Anterior cingulate cortex (tissue), 58 donors: Measurements from ENCODE around the gene XCL1.
A peak's percentile ranks its signal among the peaks of the same experiment; 100 is the strongest.
"Not testable (repeated sequence)": the region's sequence is repeated elsewhere in the genome, so short reads cannot be mapped to it uniquely, and the experiment has no call there.

ENCODE experiments used
- DNase-seq, 58 donors: peaks; one replicate each; lab custom pipeline; 2025; lab: John Stamatoyannopoulos, UW

Gene XCL1

DNA sequence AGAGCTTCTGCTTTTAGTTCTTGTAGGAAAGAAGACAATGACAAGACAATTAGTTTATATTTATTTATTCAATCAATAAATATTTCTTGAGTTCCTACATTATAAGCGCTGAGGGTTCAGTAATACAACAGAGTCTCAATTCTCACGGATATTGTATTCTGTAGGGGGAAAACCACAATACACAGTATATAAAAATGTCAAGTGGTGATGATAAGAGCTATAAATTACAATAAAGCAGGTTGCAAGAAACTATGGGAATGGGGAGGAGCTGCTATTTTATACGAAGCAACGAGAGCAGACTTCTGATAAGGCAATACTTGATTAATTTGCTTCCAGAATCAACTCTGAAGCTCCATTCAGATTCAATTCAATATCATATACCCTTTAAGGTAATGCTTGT is 10.6 kb upstream of the XCL1 start:
- no peak for DNase-seq

DNA sequence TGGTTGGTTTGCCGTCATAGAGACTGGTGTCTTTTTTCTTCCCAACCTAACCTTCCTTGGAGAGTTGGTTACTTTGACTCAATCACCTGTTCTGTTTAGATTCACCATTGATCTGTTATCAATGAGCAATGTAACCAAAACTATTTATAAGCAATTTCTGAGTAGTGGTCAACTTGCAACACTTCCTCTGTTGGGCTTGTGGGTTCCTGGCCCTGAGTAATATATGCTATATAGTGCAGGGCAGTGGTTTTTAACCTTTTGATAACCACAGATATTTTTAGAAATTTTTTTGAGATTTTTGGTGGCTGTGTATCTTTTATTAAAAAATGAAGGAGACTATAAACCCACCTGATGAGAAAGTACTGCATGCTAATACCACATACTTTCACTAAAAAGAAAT is 9.4 kb upstream of the XCL1 start:
- no peak for DNase-seq

DNA sequence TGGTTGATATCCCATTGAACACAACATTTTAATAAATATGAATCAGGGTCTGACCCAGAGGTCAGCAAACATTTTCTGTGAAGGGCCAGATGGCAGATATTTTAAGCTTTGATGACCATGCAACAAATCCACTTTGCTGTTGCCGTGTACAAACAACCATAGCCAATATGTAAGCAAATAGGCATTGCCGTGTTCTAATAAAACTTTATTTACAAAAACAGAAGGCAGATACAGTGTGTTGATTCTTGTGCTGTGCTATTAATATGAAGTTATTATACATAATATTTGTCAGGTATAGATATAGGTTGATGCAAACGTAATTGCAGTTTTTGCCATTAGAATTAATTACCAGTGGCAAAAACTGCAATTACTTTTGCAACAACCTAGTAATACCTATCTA is 8.8 kb upstream of the XCL1 start:
- DNase-seq = no peak

DNA sequence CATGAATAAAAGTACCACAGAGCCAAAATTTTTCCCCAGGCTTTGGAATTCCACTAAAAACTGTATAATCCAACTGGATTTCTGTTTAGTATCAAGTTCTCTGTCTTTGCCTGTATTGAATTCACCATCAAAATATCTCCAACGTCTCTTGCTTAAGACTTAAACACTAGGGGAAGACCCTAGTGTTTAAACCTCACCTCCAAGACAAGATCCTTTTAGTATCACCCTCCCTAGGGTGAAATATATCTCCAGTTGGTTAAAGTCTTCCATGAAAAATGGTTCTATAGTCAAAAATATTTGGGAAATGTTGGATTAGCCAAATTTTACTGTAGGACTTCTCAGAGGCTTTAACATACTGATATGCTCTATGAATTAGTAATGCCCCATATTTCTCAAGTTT is 8.1 kb upstream of the XCL1 start:
- no peak for DNase-seq

DNA sequence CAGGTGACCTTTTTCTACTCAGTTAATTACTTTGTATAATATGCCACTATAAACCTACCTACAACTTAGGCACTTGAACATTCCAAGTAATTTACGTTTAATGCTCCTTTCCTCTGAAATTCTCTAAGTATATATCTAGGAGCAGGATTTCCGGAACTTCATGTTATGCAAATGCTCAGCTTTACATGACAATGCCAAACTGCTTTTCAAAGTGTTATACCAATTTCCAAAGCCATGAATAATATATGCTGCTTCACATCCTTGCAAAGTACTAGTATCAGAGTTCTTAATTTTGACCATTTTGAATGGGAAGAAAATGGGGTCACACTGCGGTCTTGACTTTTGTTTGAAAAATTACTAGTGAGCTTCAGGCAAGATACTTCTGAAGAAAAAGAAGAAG is 5.8 kb upstream of the XCL1 start:
- DNase-seq = no peak

DNA sequence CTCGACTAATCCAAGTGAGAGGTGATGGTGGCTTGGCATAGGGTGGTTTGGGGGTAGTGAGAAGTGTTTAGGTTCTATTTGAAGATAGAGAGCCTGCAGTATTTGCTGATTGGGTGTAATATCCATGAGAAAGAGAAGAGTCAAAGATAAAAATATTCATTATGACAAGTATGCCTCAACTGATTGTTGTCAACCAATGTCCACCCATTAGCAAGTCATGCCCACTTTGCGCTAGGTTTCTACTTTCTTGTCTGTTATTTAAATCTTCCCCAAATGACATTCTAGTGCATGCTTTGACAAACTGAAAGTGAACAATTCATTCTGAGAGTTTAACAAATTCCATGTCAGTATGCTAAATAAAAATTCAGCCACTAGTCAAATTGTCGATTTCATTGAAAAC is 3.8 kb upstream of the XCL1 start:
- no peak for DNase-seq

DNA sequence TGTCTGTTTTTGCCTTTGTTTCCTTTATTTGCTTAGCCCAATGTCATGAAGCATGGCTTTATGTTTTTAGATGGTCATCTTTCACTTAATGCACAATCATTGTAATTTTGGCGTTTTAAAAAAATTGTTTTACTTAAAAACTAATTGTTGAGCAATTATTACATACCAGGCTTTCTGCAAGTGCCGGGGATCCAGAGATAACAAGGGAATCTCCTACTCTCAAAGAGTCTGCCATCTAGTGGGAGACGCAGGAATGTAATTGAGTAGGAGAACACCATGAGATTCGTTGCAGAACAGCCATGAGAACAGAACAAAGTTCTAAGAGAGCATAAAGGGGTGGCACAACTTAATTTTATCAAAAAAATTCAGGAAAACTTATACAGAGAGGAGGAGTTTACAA is 2.2 kb upstream of the XCL1 start:
- DNase-seq = peak in 4 of 58 donors; percentile 1 to 6 (median 5)

DNA sequence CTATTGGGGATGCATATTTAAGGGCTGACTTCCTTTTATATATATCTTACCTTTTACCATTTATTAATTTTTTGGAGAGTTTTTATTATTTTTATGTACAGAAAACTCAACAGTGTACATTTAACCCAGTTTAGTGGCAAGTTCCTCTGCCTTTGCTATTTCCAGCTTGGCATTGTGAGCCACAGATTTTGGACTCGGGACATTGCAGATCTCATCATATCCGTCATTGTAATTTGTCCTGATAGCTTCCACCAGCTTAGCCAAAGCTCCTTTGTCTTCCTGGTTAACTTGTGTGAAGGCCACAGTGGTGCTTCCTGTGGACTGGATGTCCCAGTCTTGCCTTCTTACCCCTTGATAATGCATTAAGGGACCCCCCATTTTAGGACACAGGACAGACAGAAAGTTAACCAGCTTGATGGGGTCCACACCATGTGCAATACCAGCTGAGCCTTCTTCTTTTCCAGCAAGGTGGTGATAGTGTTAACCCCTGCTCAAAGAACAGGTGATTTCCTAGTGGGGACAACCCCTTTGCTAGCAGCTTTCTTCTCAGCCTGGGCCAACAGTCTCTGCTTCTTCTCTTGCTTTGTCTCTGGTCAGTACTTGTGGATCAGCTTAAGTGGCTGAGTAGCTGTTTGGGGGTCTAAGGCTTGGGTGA is 2.3 kb downstream of the XCL1 start:
- DNase-seq = not testable (repeated sequence)

DNA sequence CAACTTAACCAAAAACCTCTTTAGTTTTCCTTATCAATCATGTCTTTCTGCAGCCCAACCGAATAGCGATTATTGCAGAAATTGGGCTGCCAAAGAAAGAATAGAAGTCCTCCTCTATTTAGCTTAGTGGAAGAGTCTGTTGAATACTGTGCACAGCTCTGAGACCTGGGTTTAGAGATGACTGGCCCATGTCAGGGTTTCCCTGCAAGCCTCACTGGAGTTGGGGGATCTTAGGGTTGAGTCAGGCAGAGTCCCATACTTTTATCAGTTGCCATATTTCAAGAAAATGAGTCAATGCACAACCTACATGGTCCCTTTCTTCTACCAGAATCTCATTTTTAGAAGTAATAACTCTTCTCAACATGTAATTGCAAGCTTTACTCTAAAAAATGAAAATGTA is 3.9 kb downstream of the XCL1 start:
- not testable (repeated sequence) for DNase-seq

DNA sequence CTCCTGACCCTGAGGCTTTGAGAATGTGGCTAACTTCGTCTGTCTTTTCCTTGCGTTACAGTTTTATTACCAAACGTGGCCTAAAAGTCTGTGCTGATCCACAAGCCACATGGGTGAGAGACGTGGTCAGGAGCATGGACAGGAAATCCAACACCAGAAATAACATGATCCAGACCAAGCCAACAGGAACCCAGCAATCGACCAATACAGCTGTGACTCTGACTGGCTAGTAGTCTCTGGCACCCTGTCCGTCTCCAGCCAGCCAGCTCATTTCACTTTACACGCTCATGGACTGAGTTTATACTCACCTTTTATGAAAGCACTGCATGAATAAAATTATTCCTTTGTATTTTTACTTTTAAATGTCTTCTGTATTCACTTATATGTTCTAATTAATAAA is 4.6 kb downstream of the XCL1 start:
- DNase-seq = peak in 2 of 58 donors; percentile 1 to 15

DNA sequence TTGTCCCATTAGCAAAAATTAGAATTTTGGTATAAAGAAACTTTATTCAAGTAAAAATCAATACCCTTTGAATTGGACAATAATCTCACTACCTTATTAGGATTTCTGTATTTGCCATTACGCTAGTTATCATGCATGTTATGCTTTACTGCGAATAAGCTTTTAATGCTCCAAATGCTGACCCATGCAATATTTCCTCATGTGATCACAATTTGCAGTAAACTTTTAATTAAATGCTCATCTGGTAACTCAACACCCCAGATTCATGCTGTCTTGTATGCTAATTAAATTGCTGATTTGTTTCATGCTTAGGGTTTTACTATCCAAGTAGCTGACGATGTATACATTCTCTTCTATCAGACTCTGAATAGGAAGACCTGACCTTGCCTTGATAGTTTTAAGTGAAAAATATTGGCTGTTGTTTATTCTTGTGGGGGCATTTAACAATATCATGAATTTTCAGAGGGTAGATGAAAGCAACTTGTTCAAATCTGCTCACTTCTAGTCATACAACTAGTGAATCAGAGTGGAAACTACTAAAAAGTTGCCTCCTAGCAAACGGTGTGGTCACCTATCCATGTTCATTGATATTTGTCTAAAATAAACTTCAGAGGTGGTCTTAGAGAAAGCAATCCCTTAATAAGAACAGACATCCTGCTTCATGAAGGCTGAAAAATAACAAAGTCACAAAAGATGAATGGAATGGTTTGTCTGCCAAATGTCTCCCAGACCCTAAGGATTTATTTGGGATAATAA is 5.6 kb downstream of the XCL1 start:
- no peak for DNase-seq

DNA sequence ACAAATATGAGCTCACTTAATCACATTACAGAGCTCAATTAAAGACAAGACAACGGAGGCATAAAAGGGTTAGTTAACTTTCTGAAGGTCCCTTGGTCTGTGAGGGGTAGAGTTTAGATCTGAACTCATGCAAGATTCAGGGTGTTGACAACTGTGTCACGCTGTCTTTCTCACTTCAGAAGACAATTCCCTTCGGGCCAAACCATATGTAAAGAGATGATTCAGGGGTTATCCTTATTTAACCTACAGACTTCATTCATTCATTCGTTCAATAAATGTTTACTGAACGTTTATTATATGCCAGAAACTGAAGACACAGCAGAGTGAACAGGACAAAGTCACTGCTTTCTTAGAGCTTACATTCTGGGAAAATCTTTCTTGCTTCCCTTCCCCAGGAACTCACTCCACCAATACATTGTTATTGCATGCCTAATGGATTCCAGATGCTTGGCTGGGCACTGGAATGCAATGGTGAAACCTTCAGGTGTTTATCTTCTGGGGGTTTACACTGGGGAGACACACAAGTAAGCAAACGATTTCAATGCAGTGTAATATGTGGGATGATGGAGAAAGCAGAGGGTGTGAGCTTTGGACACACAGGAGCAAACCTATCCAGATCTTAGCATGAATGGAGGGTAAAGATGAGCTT is 6.4 kb downstream of the XCL1 start:
- DNase-seq = no peak

DNA sequence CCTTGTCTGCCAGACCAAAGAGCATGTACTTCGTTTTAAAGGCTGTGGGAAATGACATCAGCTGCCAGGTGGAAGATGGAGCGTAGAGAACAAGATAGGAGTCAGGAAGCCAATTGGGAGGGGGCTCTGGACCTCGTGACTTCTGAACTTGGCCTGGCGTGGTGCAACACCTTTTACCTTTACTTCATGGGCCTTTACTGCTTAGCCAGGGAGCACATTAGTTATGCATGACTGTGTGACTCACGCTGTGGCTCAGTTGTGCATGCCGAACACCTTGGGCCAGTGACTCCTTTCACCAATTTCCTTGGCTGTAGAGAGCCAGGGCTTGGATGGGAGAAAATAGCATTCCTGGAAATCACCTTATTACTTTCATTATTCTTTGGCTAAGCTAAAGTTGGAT is 7.2 kb downstream of the XCL1 start:
- no peak for DNase-seq

DNA sequence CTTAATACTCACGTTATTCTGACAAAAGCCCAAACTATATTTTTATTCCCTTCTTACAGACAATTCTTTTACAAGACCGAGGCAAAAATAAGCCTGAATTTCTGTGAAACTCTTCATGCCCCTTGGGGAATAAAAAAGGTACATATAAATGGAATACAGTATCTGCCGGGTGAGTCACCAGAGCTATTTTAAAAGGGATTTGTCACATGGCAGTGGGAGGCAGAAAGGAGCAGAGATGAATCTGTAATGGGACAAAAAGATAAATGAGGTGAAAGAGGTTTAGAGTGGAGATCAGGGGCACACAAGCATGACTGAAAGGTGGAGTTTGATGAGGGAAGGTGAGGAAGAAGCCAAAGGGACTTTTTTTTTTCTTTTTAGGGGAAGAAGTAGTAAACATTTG is 8.8 kb downstream of the XCL1 start:
- DNase-seq = peak in 13 of 58 donors; percentile 0 to 24 (median 12)

DNA sequence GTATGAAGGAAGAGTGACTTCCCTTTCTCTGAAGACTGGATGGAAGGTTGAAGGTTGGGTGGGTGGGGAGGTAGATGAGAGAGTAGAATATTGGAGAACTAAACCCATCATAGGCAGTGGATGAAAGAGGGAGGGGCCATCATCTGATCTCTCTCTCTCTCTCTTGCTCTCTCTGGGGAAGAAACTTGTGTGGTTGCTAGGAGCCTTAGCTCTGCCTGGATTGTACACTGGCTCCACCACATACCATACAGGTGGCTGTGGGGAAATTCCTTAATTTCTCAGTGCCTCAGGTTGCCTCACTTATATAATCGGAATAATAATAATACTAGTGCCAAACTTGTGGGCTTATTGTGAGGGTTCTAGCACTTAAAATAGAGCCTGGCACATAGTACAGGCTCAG is 9.5 kb downstream of the XCL1 start:
- DNase-seq = no peak

DNA sequence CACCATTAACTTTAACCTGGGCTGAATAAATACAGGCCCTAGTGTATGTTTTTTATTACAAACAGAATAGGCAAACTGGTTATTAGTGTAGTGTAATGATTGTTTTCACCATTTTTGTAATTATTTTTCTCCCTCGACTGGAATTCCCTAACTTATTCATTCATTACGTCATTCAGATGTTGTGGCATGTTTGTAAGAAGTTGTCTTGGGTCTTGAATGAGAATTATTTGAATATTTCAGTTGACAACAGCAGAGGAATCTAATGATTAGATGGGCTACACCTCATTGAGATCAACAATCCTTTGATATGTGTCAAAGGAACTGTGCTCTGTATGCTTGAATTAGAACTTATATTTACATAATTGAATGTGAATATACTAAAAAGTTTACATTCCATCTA is 12.8 kb downstream of the XCL1 start:
- DNase-seq = no peak

DNA sequence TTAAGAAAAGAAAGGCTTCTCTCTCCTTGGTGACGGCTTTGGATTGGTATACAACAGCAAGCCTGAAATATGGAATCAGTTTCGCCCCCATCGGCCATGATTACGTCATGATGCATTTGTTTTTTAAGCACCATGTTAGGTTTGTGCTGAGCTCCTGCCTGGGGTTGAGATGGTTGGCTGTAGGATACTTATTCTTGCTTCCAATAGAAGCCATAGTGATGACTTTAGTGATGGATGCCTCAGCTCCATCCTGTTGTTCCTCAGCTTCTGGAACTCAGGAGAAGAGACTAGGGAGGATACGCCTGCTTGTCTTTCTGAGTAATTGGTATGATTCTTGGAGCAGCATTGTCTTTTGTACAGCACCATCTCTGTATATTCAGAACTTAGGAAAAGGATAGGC is 14.7 kb downstream of the XCL1 start:
- peak in 6 of 58 donors; percentile 6 to 33 (median 15) for DNase-seq

DNA sequence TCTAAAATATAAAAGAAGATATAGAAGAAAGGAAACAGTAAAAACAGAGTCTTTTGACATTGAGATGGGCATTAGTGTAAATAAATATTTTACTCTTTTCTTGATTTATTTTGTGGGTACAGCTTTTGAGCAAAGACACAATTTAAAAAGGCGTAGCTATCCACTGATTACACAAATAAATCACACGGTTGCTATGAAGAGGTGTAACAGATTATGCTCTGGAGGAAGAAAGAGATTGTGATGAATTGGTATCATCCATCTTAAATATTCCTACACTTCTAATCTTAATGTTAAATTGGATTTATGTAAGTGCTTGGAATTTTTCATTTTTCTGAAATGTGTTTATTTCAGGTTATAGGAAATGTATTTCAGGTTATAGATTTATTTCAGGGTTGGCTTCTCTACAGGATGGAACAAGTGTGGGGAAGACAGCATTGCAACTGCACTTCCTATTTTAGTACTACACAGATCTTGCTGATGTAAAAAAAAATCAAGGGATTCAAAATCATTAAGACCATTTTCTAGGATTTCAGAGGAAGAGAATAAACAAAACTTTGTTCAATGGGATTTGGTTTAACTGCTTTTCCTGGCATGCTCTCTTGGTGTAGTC is 15.3 kb downstream of the XCL1 start:
- no peak for DNase-seq

DNA sequence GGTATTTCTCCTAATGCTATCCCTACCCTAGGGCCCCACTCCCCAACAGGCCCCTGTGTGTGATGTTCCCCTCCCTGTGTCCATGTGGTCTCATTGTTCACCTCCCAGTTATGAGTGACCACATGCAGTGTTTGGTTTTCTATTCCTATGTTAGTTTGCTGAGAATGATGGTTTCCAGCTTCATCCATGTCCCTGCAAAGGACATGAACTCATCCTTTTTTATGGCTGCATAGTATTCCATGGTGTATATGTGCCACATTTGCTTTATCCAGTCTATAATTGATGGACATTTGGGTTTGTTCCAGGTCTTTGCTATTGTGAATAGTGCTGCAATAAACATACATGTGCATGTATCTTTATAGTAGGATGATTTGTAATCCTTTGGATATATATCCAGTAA is 19.0 kb downstream of the XCL1 start:
- not testable (repeated sequence) for DNase-seq

DNA sequence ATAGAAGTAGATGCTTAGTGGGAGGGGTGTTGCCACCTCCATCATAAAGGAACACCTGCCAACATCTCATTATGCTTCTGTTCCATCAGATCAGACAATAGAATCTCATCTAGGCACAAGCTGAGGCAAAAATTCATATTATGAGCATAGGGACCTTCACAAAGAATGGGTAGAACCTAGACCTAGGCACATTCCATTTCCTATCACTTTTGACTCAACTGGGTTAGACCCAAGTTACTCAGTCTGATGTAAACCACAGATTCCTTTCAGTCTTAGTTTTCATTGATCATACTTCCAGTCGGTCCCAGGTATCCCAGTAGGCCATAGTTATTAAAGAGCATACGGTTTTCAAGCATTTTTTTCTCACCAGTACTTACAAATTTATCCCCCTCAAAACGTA is 21.7 kb downstream of the XCL1 start:
- no peak for DNase-seq

DNA sequence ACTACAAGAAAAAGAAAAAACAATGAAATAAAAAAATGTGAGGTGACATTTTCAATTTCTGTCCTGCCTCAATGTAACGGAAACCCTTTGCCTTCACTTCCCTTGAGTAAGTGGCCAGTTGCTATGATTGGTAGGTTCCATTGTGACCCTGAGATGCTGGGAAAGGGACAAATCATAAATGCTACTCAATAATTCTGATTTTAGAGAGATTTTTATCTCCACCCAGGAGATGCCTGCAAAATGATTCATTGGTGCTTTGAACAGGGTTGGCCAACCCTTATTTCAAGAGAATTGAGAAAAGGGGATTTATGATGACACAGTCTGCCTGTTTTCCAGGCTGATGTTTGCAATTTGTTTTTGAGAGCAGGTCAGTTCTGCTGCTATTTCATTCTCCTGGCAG is 22.5 kb downstream of the XCL1 start:
- no peak for DNase-seq
